ENCODE data around the gene DNLZ.

DNLZ gene

DNA sequence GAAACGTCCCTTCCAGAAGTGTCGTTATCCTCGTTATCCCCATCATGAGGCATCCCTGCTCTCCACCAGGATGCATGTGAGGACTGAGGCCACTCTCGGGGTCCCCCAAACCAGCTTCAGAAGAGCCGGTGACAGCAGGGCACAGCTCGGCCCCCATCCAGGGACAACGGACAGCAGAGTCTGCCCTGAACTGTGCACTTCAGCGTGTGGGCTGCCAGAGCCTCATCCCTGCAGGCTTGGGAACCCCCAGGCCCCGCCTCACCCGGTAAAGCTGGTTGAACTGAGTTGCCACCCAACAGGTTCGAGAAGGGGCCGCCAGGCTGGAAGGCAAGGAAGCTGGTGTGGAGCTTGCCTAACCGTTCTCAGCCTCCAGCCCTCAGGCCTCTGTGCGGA lies 10.6 kb upstream of the DNLZ start:
- no peak overlapping the region for H3K9ac ChIP-seq (ENCODE audit: low read depth, low read length)
- no peaks in the 10 kb centered on the region for H3K4me1 ChIP-seq (ENCODE audit: insufficient read depth, low read length)
- H3K36me3 ChIP-seq (ENCODE audit: insufficient read depth, low read length) = peaks cover 27% of the 10 kb centered on the region
- H3K27me3 ChIP-seq (ENCODE audit: insufficient read depth, low read length) = no peaks in the 10 kb centered on the region
- H3K27ac ChIP-seq (ENCODE audit: low read depth, low read length) = no peak overlapping the region
- 95% methylated on average over 14 of the region's 14 CpGs for WGBS
- no peak overlapping the region for H3K4me3 ChIP-seq (ENCODE audit: low read length)
- no peaks in the 10 kb centered on the region for H3K9me3 ChIP-seq (ENCODE audit: insufficient read depth, low read depth, low read length)

GRCh38 chr9:136373300-136374182 lies 10.0 kb upstream of the DNLZ start, which contains the start of gene CARD9:
Gene CARD9 (minus strand): TSS chr9:136373669. CDS start chr9:136372078, 1,591 bp downstream.
- Histone ChIP-seq H3K9ac (ENCODE audit: low read depth, low read length) (no peak within 1 kb of the TSS; the same call in 1 of the 2 replicates), H3K36me3 (ENCODE audit: insufficient read depth, low read length) (peaks cover 25% of the 10 kb centered on the region; the same call in 1 of the 2 replicates), H3K27me3 (ENCODE audit: insufficient read depth, low read length) (no peaks in the 10 kb centered on the region), H3K4me3 (ENCODE audit: low read length) (no peak within 1 kb of the TSS), H3K27ac (ENCODE audit: low read depth, low read length) (no peak within 1 kb of the TSS), H3K9me3 (ENCODE audit: insufficient read depth, low read depth, low read length) (no peaks in the 10 kb centered on the region), H3K4me1 (ENCODE audit: insufficient read depth, low read length) (no peaks in the 10 kb centered on the region)
- 91% methylated on average over 27 of the region's 27 CpGs for WGBS

DNA sequence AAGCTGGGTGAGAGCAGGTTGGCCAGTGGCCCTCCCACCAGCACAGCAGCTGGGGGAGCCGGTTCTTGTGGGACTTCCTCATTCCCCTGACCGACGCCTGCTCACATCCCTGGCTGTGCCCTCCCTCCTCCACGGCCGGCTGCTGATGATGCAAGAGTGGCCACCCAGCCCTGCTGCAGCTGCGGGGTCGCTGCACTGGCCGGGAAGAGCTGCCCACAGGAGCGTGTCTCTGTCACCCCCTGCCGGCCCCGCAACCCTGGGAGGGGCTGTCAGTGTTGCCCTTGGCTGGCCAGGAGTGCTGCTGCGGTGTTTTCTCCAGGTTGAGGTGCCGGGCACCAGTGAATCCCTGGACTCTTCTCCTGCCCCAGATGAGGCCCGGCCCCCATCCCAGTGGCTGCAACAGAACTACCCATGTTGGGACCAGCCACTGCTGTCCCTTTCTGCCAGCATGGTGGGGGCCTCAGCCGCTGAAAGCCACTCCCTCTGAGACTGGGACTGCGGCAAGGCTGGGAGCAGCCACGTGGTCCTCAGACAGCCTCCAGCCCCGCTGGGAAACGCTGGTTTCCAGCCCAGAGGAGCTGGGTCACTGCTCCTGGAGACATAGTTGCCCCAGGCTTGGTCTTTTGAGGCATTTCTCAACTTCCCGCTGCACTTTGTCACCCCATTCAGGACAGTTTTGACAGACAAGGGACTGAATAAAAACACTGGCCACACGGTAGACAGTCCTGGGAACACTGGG lies 9.2 kb upstream of the DNLZ start:
- no peaks in the 10 kb centered on the region for H3K4me1 ChIP-seq (ENCODE audit: insufficient read depth, low read length)
- H3K27ac ChIP-seq (ENCODE audit: low read depth, low read length) = no peak overlapping the region
- peaks cover 25% of the 10 kb centered on the region; the same call in 1 of the 2 replicates for H3K36me3 ChIP-seq (ENCODE audit: insufficient read depth, low read length)
- H3K9ac ChIP-seq (ENCODE audit: low read depth, low read length) = no peak overlapping the region; the same call in 1 of the 2 replicates
- 74% methylated on average over 21 of the region's 21 CpGs for WGBS
- no peaks in the 10 kb centered on the region for H3K27me3 ChIP-seq (ENCODE audit: insufficient read depth, low read length)
- H3K9me3 ChIP-seq (ENCODE audit: insufficient read depth, low read depth, low read length) = no peaks in the 10 kb centered on the region
- no peak overlapping the region for H3K4me3 ChIP-seq (ENCODE audit: low read length)

GRCh38 chr9:136372006-136372405 lies 8.5 kb upstream of the DNLZ start:
- Histone ChIP-seq H3K9ac (ENCODE audit: low read depth, low read length) (no peak overlapping the region; the same call in 1 of the 2 replicates), H3K4me1 (ENCODE audit: insufficient read depth, low read length) (no peaks in the 10 kb centered on the region), H3K36me3 (ENCODE audit: insufficient read depth, low read length) (peaks cover 24% of the 10 kb centered on the region; the same call in 1 of the 2 replicates), H3K27ac (ENCODE audit: low read depth, low read length) (no peak overlapping the region), H3K9me3 (ENCODE audit: insufficient read depth, low read depth, low read length) (no peaks in the 10 kb centered on the region), H3K27me3 (ENCODE audit: insufficient read depth, low read length) (no peaks in the 10 kb centered on the region), H3K4me3 (ENCODE audit: low read length) (no peak overlapping the region)
- WGBS = 93% methylated on average over 21 of the region's 21 CpGs

DNA sequence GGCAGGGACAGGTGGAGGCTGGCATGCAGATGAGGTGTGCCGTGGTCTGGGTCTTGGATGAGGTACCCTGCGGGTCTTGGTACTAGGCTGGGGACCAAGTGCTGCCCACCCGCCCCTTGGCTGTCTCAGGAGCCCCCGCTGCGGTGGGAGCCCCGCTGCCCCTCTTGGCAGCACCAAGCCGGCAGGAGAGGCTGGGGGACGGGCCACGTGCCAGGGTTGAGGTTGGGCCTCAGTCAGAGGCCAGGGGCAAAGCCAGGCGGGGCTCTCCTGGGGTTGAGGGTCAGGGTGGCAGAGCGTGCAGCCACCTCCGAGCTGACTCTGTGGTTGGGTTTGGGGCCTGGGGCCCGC lies 8.0 kb upstream of the DNLZ start:
- H3K9ac ChIP-seq (ENCODE audit: low read depth, low read length) = no peak overlapping the region
- peaks cover 19% of the 10 kb centered on the region; the same call in 1 of the 2 replicates for H3K36me3 ChIP-seq (ENCODE audit: insufficient read depth, low read length)
- H3K9me3 ChIP-seq (ENCODE audit: insufficient read depth, low read depth, low read length) = no peaks in the 10 kb centered on the region
- H3K27me3 ChIP-seq (ENCODE audit: insufficient read depth, low read length) = no peaks in the 10 kb centered on the region
- no peak overlapping the region for H3K4me3 ChIP-seq (ENCODE audit: low read length)
- no peaks in the 10 kb centered on the region for H3K4me1 ChIP-seq (ENCODE audit: insufficient read depth, low read length)
- WGBS = 93% methylated on average over 13 of the region's 13 CpGs
- no peak overlapping the region for H3K27ac ChIP-seq (ENCODE audit: low read depth, low read length)

DNA sequence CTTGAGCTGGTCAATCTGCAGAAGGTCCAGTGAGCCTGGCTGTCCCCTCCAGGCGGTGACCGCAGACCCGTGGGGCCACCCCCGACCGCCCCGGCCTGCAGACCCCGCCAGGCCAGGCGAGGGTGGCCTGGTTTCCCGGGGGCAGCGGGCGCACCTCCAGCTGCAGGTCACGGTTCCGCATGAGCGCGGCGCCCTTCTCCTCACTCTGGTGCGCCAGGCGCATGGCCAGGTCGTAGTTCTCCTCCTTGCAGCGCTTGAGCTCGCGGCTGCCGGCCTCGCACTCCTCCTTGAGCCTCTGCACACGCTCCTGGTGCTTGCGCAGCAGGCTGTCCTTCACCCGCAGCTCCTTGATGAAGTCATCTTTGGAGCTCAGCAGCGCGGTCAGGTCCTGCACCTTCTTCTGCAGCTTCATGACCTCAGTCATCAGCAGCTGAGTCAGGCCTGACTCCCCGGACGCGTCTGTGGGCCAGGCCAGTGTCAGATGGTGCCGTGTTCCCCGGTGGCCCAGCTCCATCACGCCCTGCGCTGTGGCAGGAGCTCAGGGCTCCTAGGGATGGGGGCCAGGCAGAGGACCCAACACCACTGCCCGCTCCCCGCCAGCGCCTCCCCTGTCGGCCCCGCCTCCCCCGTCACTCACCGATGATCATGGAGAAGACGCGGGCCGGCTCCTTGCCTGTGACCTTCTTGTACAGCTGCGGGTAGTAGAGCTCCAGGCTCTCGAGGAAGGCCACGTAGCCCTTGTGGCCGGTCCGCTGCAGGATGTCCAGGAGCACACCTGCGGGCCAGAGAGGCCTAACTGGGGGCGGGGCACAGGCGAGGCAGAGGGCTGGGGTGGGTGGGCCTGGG lies 7.4 kb upstream of the DNLZ start:
- Histone ChIP-seq H3K27ac (ENCODE audit: low read depth, low read length) (no peak overlapping the region), H3K36me3 (ENCODE audit: insufficient read depth, low read length) (peaks cover 14% of the 10 kb centered on the region; the same call in 1 of the 2 replicates), H3K27me3 (ENCODE audit: insufficient read depth, low read length) (no peaks in the 10 kb centered on the region), H3K9me3 (ENCODE audit: insufficient read depth, low read depth, low read length) (no peaks in the 10 kb centered on the region), H3K4me1 (ENCODE audit: insufficient read depth, low read length) (no peaks in the 10 kb centered on the region), H3K9ac (ENCODE audit: low read depth, low read length) (no peak overlapping the region), H3K4me3 (ENCODE audit: low read length) (no peak overlapping the region)
- 94% methylated on average over 54 of the region's 54 CpGs for WGBS

GRCh38 chr9:136370037-136370436 lies 6.5 kb upstream of the DNLZ start:
- Histone ChIP-seq H3K36me3 (ENCODE audit: insufficient read depth, low read length) (peaks cover 6% of the 10 kb centered on the region; the same call in 1 of the 2 replicates), H3K4me1 (ENCODE audit: insufficient read depth, low read length) (no peaks in the 10 kb centered on the region), H3K4me3 (ENCODE audit: low read length) (no peak overlapping the region), H3K9ac (ENCODE audit: low read depth, low read length) (no peak overlapping the region), H3K27me3 (ENCODE audit: insufficient read depth, low read length) (no peaks in the 10 kb centered on the region), H3K9me3 (ENCODE audit: insufficient read depth, low read depth, low read length) (no peaks in the 10 kb centered on the region), H3K27ac (ENCODE audit: low read depth, low read length) (no peak overlapping the region)
- 97% methylated on average over 19 of the region's 19 CpGs for WGBS

DNA sequence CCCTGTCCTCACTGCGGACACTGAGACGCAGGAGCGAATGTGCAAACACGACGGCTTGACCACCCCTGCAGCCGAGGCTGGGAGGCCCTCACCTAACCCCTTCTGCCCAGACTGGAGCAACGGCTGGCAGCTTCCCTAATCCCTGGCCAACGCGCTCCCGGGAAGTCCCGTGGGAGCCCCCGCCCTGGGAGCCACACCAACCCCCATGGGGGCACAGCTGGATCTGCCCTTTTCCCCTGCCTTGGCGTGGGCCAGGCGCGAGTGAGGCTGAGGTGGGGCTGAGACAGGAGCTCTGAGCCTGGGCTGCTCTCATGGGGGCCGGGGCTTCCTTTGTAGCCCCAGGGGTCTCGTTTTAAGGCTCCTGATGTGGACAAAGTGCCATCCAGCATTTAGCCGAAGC lies 4.6 kb upstream of the DNLZ start:
- H3K27me3 ChIP-seq (ENCODE audit: insufficient read depth, low read length) = no peaks in the 10 kb centered on the region
- H3K4me1 ChIP-seq (ENCODE audit: insufficient read depth, low read length) = no peaks in the 10 kb centered on the region
- no peak overlapping the region for H3K27ac ChIP-seq (ENCODE audit: low read depth, low read length)
- H3K9ac ChIP-seq (ENCODE audit: low read depth, low read length) = no peak overlapping the region
- WGBS = 95% methylated on average over 18 of the region's 18 CpGs
- H3K4me3 ChIP-seq (ENCODE audit: low read length) = no peak overlapping the region
- H3K9me3 ChIP-seq (ENCODE audit: insufficient read depth, low read depth, low read length) = no peaks in the 10 kb centered on the region
- no peaks in the 10 kb centered on the region for H3K36me3 ChIP-seq (ENCODE audit: insufficient read depth, low read length)

DNA sequence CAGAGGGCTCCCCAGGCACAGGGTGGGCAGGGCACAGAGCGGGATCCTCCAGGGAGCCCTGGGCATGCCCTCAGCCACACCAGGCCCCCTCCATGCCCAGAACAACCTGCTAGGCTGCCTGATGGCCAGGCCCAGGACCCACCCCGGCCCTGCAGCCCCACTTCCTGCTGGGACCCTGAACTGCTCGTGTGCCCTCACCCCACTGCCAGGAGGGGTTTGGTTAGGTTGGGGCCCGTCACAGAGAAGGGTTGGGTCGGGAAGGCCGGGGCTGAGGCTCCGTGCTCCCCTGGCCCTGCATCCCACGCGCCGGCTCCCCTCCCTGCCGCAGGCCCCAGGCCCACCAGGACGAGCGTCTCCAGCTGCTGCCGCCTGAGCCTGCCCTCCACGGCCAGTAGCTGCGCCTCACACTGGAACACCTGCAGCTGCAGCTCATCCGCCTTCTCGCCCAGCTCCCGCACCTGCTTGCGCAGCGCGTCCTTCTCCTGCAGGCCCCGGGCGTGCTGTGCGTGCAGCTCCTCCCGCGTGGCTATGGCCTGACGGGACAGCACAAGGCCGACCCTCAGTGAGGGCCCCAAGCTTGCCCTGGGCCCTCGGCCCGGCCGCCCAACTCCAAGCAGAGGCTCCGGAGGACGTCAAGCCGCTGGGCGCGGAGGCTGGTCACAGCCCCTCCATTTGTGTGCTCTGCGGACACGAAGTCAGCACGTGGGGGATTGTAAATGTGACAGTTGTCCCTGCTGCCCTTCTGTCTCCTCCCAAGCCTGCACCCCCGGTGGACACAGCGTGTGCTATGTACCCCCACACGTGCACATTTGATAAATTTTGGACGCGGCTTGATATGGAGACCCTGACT lies 4.0 kb upstream of the DNLZ start:
- 91% methylated on average over 45 of the region's 45 CpGs for WGBS
- H3K27me3 ChIP-seq (ENCODE audit: insufficient read depth, low read length) = no peaks in the 10 kb centered on the region
- no peak overlapping the region for H3K27ac ChIP-seq (ENCODE audit: low read depth, low read length)
- H3K36me3 ChIP-seq (ENCODE audit: insufficient read depth, low read length) = no peaks in the 10 kb centered on the region
- H3K4me1 ChIP-seq (ENCODE audit: insufficient read depth, low read length) = peaks cover 3% of the 10 kb centered on the region; the same call in 1 of the 2 replicates
- no peaks in the 10 kb centered on the region for H3K9me3 ChIP-seq (ENCODE audit: insufficient read depth, low read depth, low read length)
- H3K4me3 ChIP-seq (ENCODE audit: low read length) = no peak overlapping the region
- H3K9ac ChIP-seq (ENCODE audit: low read depth, low read length) = no peak overlapping the region

DNA sequence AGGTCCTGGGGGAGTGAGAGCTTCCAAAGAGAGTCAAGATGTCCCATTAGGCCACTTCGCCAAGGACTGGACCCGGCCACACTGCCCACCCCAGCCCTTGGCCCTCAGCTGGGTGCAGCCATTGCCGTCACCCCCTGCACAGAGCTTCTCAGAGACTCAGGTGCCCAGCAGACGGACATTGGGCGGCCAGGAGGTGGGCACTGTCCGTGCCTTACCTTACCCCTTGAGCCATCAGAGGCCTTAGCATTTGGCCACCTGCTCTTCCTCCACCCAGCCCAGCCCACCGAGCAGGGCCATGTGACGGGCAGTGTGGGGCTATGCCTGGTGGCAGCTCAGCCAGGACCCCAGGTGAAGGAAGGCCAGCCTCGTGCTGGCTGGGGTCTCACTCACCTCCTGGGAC lies 3.3 kb upstream of the DNLZ start:
- Histone ChIP-seq H3K4me3 (ENCODE audit: low read length) (no peak overlapping the region), H3K36me3 (ENCODE audit: insufficient read depth, low read length) (0 out of 2 replicates have a peak, but pooled peaks cover under 1% of the 10 kb centered on the region), H3K27me3 (ENCODE audit: insufficient read depth, low read length) (no peaks in the 10 kb centered on the region), H3K4me1 (ENCODE audit: insufficient read depth, low read length) (peaks cover 3% of the 10 kb centered on the region; the same call in 1 of the 2 replicates), H3K9me3 (ENCODE audit: insufficient read depth, low read depth, low read length) (no peaks in the 10 kb centered on the region), H3K9ac (ENCODE audit: low read depth, low read length) (no peak overlapping the region), H3K27ac (ENCODE audit: low read depth, low read length) (no peak overlapping the region)
- 93% methylated on average over 9 of the region's 9 CpGs for WGBS

All from HUES64 (cell line).